Left colon (tissue), 2 donors: ENCODE results near the gene CAPS. TPM values are rescaled to one million over a fixed set of nuclear protein-coding genes. Genes with fewer than 3 reads are reported as not detected.

Source experiments
- ATAC-seq: fragments of 200-7000 bp; cut with Tn5 transposase; one replicate; pipeline ENCODE4 v1.9.1; 2020; ENCODE audit warnings: mild to moderate bottlenecking, moderate library complexity
- DNase-seq, 2 donors: peaks; one replicate each; pipeline ENCODE4 v3.0.0-alpha.2; 2020
- intact Hi-C, 2 donors: fragments of 100-400 bp; cut with DNase I in 1 of 2; cut with micrococcal nuclease in 1 of 2; formaldehyde crosslinking; loops; one replicate each; pipeline versions ENCODE4 v1.11.2 to v1.14.0; 2022; cut with DNase I, micrococcal nuclease
- total RNA-seq, 2 donors: library from RNA; stranded (reverse); fragmentation: NEBNext Ultra II Directional; extraction: Animal tissue kit (Norgen Biotek cat#: 25700); gene quantifications; one replicate each; pipeline ENCODE4 v1.2.1, GENCODE V29; 2021
- donor health status: DM: no; HTN: no; CAD: no.
- donor health status: DM: yes; HTN: yes; CAD: no.

The CAPS gene
- total RNA-seq, 2 donors from 2014 or later = 14.3 to 18.6 TPM

- intact Hi-C loops = no loop called here
- ATAC-seq (no peak), DNase-seq (no peak)
Measured at GRCh38 chr19:5927441-5927821, 13.4 kb downstream of the CAPS start.

DNA sequence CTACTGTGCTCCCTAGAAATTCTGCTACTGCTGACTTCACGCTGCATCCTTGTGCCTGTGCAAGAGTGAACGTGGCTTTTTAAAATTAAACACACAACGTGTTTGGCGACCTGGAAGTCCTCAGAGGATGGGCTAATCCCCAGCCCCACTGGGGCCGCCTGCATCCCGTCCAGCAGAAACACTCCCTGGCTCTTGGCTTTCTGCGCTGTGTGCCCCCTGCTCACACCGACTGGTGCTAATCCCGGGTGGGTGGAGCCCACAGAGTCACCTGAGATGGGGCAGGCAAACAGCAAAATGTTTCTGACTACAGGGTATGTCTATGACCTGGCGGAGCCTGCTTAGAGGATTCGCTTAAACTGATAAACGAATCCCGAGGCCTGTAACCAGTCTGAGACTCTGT lies 15.1 kb downstream of the CAPS start:
- ATAC-seq (no peak), DNase-seq (no peak)
- intact Hi-C loops = no loop called here

DNA sequence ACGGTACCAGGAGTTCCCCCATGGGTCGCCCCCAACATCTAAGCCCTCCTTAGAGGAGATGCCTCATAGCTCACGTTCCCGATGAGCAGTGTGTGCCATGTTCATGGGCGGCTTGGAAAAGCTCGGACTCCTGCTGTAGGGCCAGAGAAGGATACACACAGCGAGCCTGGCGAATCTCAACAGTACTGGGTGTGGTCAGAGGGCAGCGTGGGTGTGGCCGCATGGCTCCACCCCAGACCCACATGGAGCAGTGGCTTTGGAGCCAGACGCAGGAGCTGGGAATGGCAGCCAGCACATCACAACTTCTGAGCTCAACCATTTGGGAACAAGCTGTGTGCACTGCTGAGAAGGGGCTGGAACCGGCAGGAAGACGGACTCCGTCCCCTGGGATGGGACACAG lies 15.6 kb downstream of the CAPS start:
- peak; percentile 70 for ATAC-seq
- intact Hi-C loops = no loop called here
- peak in 1 of 2 donors; percentile 36 for DNase-seq

GRCh38 chr19:5931251-5931650 lies 17.2 kb downstream of the CAPS start:
- DNase-seq (no peak), ATAC-seq (no peak)
- intact Hi-C loops = no loop called here

GRCh38 chr19:5932146-5932545 lies 18.1 kb downstream of the CAPS start:
- DNase-seq (no peak), ATAC-seq (no peak)
- intact Hi-C loops = no loop called here

GRCh38 chr19:5932609-5933262 lies 18.7 kb downstream of the CAPS start:
- ATAC-seq = no peak
- intact Hi-C loops = no loop called here

DNA sequence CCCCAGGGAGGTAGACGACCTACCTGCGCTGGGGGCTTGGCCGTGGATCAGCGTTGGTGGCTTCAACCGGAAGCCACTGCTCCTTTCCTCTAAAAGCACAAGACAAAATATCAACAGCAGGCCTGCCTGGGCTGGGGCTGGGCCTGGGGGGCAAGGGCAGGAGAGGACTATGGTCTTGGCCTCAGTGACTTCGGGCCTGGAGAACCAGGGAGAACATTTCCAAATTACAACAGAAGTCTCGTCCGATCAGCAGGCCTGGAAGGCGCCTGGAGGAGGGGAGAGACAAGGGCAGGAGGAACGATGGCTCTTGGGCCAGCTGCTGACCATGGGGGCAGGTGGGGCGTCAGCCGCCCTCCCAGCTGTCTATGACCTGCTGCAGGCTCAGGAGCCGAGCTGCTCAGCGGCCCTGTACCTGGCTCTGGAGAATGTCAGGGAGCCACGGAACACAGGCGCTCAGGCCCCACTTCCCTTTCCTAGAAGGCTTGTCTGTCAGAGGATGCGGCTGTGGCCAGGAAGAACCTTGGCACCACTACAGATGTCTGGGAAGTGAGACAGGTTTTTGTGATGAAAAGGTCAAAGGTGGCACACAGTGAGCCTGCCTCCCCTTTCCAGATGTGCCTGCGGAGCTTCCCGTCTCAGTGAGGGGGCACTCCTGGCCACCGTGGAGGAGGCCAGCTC lies 19.5 kb downstream of the CAPS start:
- intact Hi-C loops = no loop called here
- no peak for DNase-seq
- ATAC-seq = no peak

More at GRCh38 chr19:5932609-5933262, 18.7 kb downstream of the CAPS start:
- DNase-seq = no peak

- intact Hi-C loops = no loop called here
- no peak for ATAC-seq
- DNase-seq = no peak
Measured at GRCh38 chr19:5934069-5934401, 20.0 kb downstream of the CAPS start.

- ATAC-seq = no peak
- intact Hi-C loops = no loop called here
- DNase-seq = no peak
Measured at GRCh38 chr19:5934774-5935472, 20.9 kb downstream of the CAPS start.

DNA sequence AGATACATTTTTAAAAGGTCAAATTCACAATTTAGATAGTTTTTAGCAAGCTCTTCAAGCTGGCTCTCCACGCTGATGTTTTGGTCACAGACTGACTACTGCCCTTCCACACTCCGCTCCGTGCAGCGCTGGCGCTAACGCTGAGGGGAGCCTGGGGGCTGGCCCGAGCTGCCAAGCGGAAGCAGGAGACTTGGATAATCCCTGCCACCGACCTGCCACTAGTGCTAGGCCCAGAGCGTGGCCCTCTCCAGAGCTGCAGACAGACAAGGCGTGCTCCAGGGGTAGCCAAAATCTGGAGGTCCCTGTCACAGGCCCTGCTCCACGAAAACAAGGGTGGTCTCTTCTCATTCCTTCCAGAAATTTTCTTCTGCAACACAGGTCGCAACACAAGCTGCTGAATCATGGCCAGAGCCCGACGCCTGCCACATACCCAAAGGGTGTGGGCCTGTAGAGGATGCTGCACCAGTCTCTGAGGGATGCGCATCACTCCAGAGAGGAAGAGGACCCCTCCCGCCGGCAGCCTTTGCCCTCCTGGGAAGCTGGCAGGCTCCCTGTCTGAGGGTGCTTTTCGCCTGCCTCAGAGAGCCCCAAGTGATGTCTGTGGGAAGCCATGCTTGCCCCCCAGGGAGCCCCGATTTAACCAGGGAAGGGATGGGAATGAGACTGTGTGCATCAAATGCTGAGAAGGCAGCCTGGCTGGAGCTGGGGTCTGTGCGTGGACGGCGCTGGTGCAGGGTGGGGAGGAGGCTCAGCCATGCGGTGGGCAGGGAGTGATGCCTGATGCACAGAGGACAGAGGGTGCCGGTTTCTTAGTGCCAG lies 21.6 kb downstream of the CAPS start:
- no peak for ATAC-seq
- intact Hi-C loops = no loop called here
- DNase-seq = no peak

DNA sequence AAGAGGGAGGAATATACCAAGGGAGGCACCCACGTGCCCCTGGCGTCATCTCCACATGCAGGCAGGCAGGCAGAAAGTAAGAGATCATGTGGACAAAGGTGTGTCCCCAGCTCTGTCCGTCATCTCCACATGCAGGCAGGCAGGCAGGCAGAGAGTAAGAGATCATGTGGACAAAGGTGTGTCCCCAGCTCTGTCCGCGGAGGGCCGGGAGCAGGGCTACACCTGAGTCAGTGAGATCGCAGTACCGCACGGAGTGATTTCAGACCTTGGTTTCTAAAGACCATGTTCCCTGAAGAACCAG lies 22.2 kb downstream of the CAPS start:
- ATAC-seq = peak; percentile 14
- intact Hi-C loops = no loop called here
- no peak for DNase-seq

GRCh38 chr19:5937550-5937949 lies 23.5 kb downstream of the CAPS start:
- DNase-seq (no peak), ATAC-seq (no peak)
- intact Hi-C loops = no loop called here

DNA sequence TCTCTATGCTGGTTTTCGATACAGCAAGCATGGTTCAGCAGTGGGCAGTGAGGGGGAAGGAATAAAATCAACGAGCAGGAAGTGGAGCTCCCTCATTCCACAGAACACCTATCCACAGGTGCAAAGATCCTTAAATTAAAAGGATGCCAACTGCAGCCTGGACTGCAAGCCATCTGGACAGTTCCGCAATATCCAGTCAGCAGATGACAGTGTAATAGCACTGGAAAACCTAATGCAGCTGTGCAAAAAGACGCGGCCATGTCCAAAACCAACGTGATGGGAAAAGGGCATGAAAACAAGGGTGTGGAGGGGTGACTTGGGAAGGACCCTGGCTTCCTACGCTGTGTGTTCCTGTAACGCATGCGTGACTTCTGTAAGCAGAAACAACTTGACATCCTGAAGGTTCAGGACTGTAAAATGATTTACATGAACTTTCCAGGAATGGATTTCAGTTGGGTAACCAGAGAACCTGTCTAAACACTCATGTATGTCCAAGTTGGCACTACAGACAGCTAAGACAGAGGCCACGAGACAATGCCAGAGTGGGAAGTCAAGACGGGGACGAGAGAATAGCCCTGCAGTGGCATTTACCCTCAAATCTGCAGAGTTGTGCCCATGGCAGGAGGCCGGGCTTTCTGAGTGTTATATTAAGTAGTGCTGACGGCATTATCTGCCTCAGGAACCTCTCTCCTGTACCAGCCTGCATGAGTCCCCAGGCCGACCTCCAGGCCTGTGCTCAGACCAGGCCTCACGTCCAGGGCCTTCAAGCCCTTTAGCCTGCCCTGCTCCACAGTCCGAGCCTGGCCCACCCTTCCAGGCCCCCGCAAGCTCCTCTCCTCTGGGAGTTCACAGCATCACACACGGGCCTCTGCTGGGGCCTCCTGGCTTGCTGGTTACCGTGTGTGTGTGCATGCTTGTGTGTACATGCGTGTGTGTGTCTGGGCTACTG lies 26.5 kb downstream of the CAPS start:
- no peak for ATAC-seq
- no peak for DNase-seq
- intact Hi-C loops = no loop called here

DNA sequence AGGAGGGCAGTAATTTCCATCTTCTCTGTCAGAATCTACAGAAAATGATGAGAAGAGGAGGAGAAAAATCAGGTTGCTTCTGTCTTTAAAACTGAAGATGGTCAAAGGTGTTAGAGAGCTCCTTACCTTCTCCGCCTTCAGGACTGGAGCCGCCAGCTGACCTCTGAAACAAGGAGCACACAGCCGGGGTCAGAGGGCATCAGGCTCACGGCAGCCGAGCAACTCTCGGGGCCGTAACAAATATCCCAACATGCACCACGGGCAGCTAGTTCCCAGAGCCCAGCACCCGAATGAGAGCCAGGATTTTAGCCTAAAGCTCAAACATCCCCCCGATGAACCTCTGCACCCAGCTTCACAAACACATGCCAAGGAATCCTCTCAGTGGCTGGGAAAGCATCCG lies 27.6 kb downstream of the CAPS start:
- ATAC-seq (no peak), DNase-seq (no peak)
- intact Hi-C loops = no loop called here

- DNase-seq (no peak), ATAC-seq (no peak)
- intact Hi-C loops = no loop called here
Measured at GRCh38 chr19:5943045-5943444, 29.0 kb downstream of the CAPS start.

- intact Hi-C loops = no loop called here
- DNase-seq (no peak), ATAC-seq (no peak)
Measured at GRCh38 chr19:5943623-5944022, 29.6 kb downstream of the CAPS start.

GRCh38 chr19:5947435-5947834 lies 33.4 kb downstream of the CAPS start:
- ATAC-seq = peak; percentile 33
- intact Hi-C loops = no loop called here
- peak; percentile 34 to 76 for DNase-seq

- intact Hi-C loops = no loop called here
- ATAC-seq (no peak), DNase-seq (peak in 1 of 2 donors; percentile 54)
Measured at GRCh38 chr19:5948752-5949564, 34.9 kb downstream of the CAPS start.
